WERI-Rb-1 (cell line): Measurements from ENCODE around the gene GET4.

Source experiments
- DNase-seq: peaks from one replicate; pipeline ENCODE4 v3.0.0-alpha.2; 2020
- H3K27ac ChIP-seq: fragments of 250-450 bp; sonication (Bioruptor Pico); 2 replicates; pipeline ENCODE4 v1.5.1; 2020; ENCODE audit warnings: mild to moderate bottlenecking, moderate library complexity
- H3K27me3 ChIP-seq: fragments of 250-450 bp; sonication (Bioruptor Pico); 2 replicates; pipeline ENCODE4 v1.5.1; 2021; ENCODE audit warnings: mild to moderate bottlenecking, low read depth, moderate library complexity; ENCODE audit not compliant: insufficient read depth, severe bottlenecking
- H3K36me3 ChIP-seq: fragments of 250-450 bp; sonication (Bioruptor Pico); 2 replicates; pipeline ENCODE4 v1.5.1; 2020; ENCODE audit warnings: mild to moderate bottlenecking, moderate library complexity
- H3K4me3 ChIP-seq: 2 replicates; pipeline ENCODE4 v1.5.1; 2011; ENCODE audit warnings: low read depth, mild to moderate bottlenecking, control low read depth, low read length
- H3K9me3 ChIP-seq: fragments of 250-450 bp; sonication (Bioruptor Pico); 2 replicates; pipeline ENCODE4 v1.5.1; 2021; ENCODE audit warnings: mild to moderate bottlenecking, moderate library complexity; ENCODE audit not compliant: severe bottlenecking
- CTCF ChIP-seq: IDR thresholded peaks from 2 replicates; pipeline ENCODE4 v1.5.1; 2011; ENCODE audit warnings: low read depth, mild to moderate bottlenecking, control low read depth, inconsistent platforms, low read length

The GET4 gene

GRCh38 chr7:930975-931758, 54.8 kb downstream of the GET4 start:
- H3K4me3 ChIP-seq: no peak overlapping the region
- H3K9me3 ChIP-seq: no peaks in the 10 kb centered on the region
- no peak overlapping the region for H3K27ac ChIP-seq
- H3K36me3 ChIP-seq: no peaks in the 10 kb centered on the region
- no peak for TF ChIP-seq CTCF
- DNase-seq: no peak
- H3K27me3 ChIP-seq: no peaks in the 10 kb centered on the region

GRCh38 chr7:931871-932650, 55.7 kb downstream of the GET4 start:
- no peaks in the 10 kb centered on the region for H3K9me3 ChIP-seq
- TF ChIP-seq CTCF: no peak
- no peaks in the 10 kb centered on the region for H3K27me3 ChIP-seq
- no peak for DNase-seq
- H3K27ac ChIP-seq: no peak overlapping the region
- H3K4me3 ChIP-seq: no peak overlapping the region
- no peaks in the 10 kb centered on the region for H3K36me3 ChIP-seq

GRCh38 chr7:932651-932975, 56.3 kb downstream of the GET4 start:
- H3K9me3 ChIP-seq: no peaks in the 10 kb centered on the region
- no peaks in the 10 kb centered on the region for H3K27me3 ChIP-seq
- H3K4me3 ChIP-seq: no peak overlapping the region
- no peak for DNase-seq
- H3K27ac ChIP-seq: no peak overlapping the region
- no peaks in the 10 kb centered on the region for H3K36me3 ChIP-seq
- TF ChIP-seq CTCF: no peak

- H3K36me3 ChIP-seq: no peaks in the 10 kb centered on the region
- H3K9me3 ChIP-seq: no peaks in the 10 kb centered on the region
- no peak overlapping the region for H3K4me3 ChIP-seq
- H3K27me3 ChIP-seq: no peaks in the 10 kb centered on the region
- no peak for DNase-seq
- TF ChIP-seq CTCF: no peak
- no peak overlapping the region for H3K27ac ChIP-seq
Measured at GRCh38 chr7:934469-935163, 58.3 kb downstream of the GET4 start.

- Histone ChIP-seq H3K4me3 (no peak overlapping the region), H3K27me3 (no peaks in the 10 kb centered on the region), H3K36me3 (no peaks in the 10 kb centered on the region), H3K9me3 (no peaks in the 10 kb centered on the region), H3K27ac (no peak overlapping the region)
- DNase-seq: no peak
- no peak for TF ChIP-seq CTCF
Measured at GRCh38 chr7:935164-935873, 59.0 kb downstream of the GET4 start.
